Mucosa of gallbladder (tissue), 1 donor: ENCODE data around the gene ATP8B4. TPM values are rescaled to one million over a fixed set of nuclear protein-coding genes. Genes with fewer than 3 reads are reported as not detected.

Experiments used
- DNase-seq: peaks from one replicate; pipeline ENCODE4 v3.0.0-alpha.2; 2020; ENCODE audit warnings: low spot score
- total RNA-seq: library from RNA; stranded (reverse); gene quantifications from one replicate; pipeline ENCODE4 v1.2.1, GENCODE V29; 2021
- donor health status: DM: no; HTN: no; CAD: no.

ATP8B4 gene
- total RNA-seq, 1 donor from 2014 or later, result 15.8 TPM

GRCh38 chr15:49857496-49858475, 261.2 kb downstream of the ATP8B4 start:
- DNase-seq, result no peak

DNA sequence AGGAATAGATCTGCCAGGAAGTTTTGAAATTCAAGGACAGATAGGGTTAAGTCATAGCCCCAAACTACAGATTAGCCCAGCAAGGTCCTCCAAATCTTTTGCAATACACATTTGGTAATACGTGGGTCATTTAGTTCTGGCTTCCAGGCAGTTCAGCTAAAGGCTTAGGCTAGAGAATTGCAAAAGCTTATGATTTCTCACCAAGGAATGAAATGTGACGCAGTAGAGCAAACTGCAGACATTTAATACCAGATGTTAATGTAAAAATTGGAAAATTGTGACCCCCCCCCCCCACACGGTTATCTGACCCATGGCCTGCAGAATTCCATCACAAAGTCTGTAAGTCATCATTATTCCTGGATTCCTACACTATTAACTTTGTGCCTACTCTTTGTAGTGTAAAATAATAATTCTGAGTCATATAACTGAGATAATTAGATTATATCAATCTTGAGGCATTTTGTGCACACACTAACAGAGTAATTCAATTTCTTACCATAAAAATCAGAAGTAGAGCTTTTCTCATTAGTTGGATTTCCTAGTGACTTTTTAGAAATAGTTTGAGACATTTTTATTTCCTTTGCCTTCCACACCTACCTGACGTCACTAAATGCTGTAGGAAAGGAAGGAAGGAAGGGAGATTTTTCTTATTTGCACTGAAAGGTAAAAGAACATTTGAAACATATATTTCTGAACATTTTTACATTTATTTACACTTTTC, 263.0 kb downstream of the ATP8B4 start:
- peak; percentile 29 for DNase-seq

DNA sequence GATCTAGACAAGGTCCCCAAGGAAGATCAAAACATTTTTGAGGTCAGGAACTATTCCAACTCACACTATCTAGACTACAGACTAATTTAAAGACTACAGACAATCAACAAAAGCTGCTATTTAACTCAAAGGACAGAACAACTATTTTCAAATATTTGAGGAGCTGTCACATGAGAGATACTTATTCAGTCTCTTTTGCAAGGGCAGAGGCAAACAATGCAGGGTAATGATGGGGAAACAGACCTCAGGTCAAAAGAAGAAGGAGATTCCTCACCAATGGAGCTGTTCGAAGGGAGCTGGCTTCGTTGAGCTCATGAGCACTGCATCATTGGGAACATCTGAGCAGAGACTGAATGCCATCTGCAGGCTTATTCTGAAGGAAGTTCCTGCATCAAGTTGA, 266.3 kb downstream of the ATP8B4 start:
- DNase-seq, result no peak

GRCh38 chr15:49848807-49849206, 270.2 kb downstream of the ATP8B4 start:
- no peak for DNase-seq

GRCh38 chr15:49848282-49848724, 270.7 kb downstream of the ATP8B4 start:
- no peak for DNase-seq

- DNase-seq, result no peak
Observed at GRCh38 chr15:49847423-49848281, 271.4 kb downstream of the ATP8B4 start.

DNA sequence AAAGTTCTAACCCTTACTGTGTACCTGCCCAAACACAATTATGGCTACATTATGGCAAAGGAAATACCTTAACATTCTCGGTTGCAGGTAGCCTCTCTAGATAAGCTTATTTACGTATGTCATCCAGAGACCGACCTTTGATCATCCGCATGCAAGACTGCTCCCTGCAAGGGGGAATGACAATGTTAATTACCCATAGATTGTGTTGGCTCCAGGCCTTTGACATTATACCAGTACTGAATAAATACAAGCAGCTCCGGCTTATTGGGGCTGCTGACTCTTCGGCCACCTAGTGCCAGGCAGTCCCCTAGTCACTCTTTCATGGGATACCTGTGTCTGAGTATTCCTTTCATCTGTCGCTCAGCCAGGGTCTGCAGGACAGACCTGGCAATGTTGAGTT, 274.6 kb downstream of the ATP8B4 start:
- DNase-seq, result peak; percentile 43

GRCh38 chr15:49843725-49844124, 275.3 kb downstream of the ATP8B4 start:
- no peak for DNase-seq

DNA sequence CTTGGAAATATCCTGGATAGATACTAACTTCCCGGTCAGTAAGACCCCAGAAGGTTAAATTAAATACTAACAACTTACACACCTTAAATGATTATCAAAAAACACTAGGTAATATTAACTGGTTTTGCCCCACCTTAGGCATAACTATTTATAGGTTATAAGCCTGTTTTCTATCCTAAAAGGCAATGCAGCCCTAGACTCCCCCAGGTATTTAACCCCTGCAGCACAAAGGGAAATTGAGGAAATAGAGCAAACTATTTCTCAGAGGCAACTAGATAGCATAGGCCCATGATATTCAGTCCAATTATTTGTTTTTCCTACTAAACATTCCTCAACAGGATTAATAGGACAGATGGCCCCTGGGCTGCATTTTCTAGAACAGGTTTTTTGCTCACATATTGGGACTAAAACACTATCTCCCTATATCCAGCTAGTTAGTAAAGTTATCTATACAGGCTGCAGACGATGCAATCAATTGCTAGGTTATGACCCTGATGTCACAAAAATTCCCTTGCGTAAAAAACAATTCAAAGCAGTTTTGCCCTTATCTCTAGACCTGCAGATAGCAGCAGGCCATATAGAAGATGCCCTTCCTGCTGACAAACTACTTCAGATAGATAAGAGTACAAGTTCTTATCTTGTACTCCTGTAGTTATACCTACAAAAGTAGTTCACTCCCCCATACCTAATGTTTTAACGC, 276.9 kb downstream of the ATP8B4 start:
- DNase-seq, result no peak

DNA sequence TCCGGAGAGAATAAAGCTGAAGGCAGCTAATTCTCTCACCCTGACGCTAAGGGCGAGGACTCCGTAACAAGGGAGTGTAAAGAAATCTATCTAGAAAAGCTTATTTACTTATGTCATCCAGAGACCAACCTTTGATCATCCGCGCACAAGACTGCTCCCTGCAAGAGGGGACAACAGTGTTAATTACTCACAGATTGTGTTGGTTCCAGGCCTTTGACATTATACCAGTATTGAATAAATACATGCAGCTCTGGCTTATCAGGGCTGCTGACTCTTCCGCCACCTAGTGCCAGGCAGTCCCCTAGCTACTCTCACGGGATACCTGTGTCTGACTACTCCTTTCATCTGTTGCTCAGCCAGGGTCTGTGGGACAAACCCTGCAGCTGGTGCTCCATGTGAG, 286.5 kb downstream of the ATP8B4 start:
- DNase-seq, result peak; percentile 45

DNA sequence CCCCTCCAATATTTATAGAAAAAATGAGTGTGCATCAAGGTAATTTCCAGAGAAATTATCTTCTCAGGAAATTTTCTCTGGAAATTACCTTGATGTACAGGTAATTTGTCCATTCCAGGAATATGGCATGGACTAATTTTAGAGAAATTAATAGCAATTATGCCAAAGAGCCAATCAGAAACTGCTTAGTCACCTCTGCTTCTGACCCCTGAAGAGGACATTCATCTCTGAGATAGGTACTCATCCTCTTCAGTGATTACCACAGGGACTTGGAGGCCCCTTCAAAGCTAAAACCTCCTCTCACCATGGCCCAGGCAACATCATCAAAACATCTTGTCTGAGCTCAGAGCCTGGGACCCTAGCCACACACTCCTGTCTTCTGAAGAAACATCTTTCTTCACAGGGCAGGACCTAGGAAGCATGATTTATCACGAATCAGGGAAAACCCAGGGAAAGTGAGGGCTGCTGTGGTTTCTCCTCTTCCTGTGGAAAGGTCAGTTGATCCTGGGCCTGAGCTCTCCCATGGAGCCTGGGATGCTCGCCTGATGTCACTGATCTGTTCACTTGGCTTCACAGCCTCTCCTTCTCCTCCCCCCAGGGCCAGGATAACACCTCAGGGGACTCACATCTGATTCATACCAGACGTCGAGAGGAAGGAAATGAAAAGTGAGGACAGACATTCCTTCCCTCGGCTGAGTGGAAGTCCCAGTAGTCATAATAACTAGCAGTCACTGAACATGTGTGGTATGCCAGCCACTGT, 287.6 kb downstream of the ATP8B4 start:
- DNase-seq, result no peak

DNA sequence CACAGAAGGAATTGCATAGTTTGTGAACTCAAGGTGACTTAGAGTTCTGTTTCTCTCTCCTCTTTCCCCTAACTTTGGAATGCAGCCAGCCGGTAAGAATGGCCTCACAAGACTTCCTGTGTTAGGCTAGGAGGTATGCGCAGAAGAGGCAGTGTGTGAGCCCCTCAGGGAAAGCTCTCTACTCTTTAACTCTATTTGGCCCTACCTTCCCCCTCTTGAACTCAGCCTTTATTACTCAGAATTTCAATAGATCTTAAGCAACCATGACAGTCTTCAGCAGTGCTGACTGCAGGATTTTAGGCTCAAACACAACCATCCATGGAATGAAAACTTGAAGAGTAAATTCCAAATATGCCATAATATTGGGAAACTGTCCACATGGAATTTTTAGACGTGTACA, 288.6 kb downstream of the ATP8B4 start:
- DNase-seq, result no peak

- no peak for DNase-seq
Observed at GRCh38 chr15:49827311-49827710, 291.7 kb downstream of the ATP8B4 start.

DNA sequence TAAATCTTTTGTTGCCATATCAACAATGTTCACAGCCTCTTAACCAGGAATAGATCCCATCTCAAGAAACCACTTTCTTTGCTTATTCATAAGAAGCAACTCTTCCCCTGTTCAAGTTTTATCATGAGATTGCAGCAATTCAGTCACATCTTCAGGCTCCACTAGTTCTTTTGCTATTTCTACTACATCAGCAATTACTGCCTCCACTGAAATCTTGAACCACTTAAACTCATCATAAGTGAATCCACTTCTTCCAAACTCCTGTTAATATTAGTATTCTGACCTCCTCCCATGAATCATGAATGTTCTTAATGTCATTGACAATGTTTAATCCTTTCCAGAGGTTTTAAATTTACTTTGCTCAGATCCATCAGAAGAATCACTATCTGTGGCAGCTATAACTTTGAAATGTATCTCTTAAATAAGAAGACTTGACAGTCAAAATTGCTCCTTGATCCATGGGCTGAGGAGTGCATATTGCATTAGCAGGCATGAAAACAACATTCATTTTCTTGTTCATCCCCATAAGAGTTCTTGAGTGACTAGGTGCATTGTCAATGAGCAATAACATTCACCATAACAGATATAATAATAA, 292.3 kb downstream of the ATP8B4 start:
- no peak for DNase-seq

DNA sequence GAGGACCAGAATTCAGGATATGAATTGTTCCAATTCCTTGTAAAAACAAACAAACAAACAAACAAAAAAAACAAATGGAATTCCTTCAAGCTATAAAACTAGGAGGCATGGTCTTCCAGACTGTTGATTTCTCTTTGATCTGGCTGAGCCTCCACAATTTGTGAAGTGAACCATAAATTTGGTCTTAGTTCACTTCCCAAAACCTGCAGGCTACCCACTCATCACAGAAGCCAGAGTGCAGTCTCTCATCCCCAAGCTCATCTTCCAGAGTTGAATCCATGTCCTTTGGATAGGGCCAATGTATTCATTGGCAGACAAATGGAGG, 294.3 kb downstream of the ATP8B4 start:
- no peak for DNase-seq

DNA sequence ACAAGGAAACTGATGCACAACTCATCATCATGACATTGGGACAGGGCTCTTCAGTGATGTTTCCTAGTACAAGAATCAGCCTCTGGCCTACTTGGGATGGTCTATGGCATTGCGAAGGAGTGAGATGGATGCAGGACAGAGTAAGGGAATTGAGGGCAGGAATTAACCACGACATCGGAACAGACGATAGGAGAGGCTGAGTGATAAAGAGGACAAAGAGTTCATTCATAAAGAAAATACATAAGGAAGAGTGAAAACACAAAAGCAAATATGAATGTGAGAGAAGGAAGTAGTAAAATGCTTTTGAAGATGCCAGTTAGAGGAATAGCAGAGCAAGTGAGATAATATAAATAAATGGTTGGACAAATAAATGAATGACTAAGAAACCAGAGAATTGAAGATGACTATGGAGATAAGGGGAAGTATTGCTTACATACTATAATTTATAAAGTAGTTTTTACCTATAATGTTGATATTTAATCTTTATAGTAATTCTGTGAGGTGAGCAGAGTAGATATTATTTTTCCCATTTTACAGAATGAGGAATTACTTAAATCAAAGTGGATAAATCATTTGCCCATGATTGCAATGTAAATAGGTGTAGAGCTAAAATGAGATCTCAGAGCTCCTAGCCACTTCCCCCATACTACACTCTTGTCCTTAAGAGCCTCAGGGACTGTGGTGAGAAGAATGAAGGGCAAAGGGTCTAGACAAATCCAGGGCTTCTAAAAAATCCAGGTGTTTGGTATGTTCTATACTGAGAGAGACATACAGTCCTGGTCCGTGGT, 294.9 kb downstream of the ATP8B4 start:
- no peak for DNase-seq

DNA sequence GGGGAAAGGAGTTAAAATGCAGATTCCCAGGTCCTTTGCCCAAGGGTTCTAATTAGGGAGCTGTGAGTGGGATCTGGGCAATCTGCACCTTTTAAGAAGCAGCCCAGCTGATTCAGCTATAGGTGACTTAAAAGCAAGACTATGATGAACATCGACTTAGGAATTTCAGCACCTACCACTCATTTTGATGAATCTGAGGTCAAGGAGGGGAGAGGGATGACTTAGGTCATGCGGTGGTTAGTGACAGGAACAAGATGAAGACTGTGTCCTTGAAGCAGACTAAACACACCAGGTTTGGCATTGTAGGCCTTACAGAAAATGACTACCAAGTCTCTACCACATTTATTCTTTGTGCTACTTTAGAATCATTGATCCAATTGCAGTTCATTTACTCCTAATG, 301.9 kb downstream of the ATP8B4 start:
- no peak for DNase-seq

DNA sequence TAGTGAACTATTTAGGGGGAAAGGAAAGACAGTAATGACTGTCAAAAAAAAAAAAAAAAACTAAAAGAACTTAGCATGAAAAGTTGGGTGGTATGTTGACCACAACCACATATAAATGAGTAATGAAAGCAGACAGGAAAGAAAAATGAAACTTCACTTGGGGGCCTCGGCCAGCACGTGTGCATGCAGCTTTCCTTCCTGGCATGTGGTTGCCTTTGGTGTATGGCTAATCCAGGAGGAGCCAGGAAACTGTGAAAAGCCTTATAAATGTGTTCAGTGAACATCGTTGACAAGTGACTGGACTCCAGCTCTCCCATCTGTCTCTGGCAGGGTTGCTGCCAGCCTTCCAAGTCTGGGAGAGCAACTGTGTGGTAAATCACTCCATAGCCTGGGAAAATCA, 303.1 kb downstream of the ATP8B4 start:
- no peak for DNase-seq

DNA sequence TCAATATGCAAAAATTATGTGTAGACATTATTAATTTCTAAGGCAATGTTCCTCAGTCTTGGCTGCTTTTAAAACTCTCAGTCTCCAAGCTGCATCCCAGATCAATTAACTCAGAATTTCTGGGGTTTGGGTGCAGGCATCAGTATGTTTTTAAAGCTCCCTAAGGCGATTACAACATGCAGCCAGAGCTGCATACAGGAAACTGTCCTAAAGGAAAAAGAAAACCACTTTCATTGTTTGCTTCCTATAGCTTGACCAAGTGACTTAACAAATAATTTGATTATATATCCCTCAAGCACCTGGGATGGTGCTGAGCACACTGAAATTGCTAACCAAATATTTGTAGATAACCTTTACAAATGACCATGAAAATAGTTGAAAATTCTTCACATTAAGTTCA, 303.5 kb downstream of the ATP8B4 start:
- no peak for DNase-seq
